GM21825 (cell line): Measurements from ENCODE around the gene REEP2.

Experiments
- ATAC-seq: cut with Tn5 transposase; IDR thresholded peaks from one replicate; pipeline ENCODE4 v1.9.1; 2021; ENCODE audit warnings: mild to moderate bottlenecking, moderate library complexity; ENCODE audit not compliant: unreplicated experiment

The REEP2 gene

GRCh38 chr5:138448481-138449398 lies 9.9 kb downstream of the REEP2 start:
- no peak for ATAC-seq

- peak; percentile 77 for ATAC-seq
Observed at GRCh38 chr5:138449501-138450239, 10.8 kb downstream of the REEP2 start.

GRCh38 chr5:138450971-138451370 lies 12.1 kb downstream of the REEP2 start:
- ATAC-seq, result no peak

- no peak for ATAC-seq
Observed at GRCh38 chr5:138452720-138453119, 13.9 kb downstream of the REEP2 start.

GRCh38 chr5:138453590-138453989 lies 14.7 kb downstream of the REEP2 start:
- no peak for ATAC-seq

- no peak for ATAC-seq
Observed at GRCh38 chr5:138454121-138454520, 15.3 kb downstream of the REEP2 start.

GRCh38 chr5:138455232-138455930 lies 16.5 kb downstream of the REEP2 start:
- ATAC-seq, result no peak

GRCh38 chr5:138457531-138458275 lies 18.8 kb downstream of the REEP2 start:
- ATAC-seq, result no peak

GRCh38 chr5:138458384-138458783 lies 19.5 kb downstream of the REEP2 start:
- no peak for ATAC-seq

- ATAC-seq, result no peak
Observed at GRCh38 chr5:138458856-138459255, 20.0 kb downstream of the REEP2 start.

- ATAC-seq, result no peak
Observed at GRCh38 chr5:138459311-138459933, 20.6 kb downstream of the REEP2 start.

- no peak for ATAC-seq
Observed at GRCh38 chr5:138460032-138460693, 21.3 kb downstream of the REEP2 start.

- no peak for ATAC-seq
Observed at GRCh38 chr5:138461343-138462125, 22.7 kb downstream of the REEP2 start.

- ATAC-seq, result no peak
Observed at GRCh38 chr5:138463419-138464007, 24.7 kb downstream of the REEP2 start.

GRCh38 chr5:138464008-138464387 lies 25.1 kb downstream of the REEP2 start:
- peak; percentile 52 for ATAC-seq

- ATAC-seq, result peak; percentile 70
Observed at GRCh38 chr5:138464388-138465260, 25.8 kb downstream of the REEP2 start.

GRCh38 chr5:138465261-138466124 lies 26.6 kb downstream of the REEP2 start, which contains the start of gene EGR1:
Gene EGR1 (plus strand): TSS chr5:138465479. CDS start chr5:138465762, 283 bp downstream.
- peak; percentile 50 for ATAC-seq
